ENCODE data around the gene SERPINB2. TPM values are rescaled to one million over a fixed set of nuclear protein-coding genes. Genes with fewer than 3 reads are reported as not detected.

SERPINB2 gene
- total and polyA plus RNA-seq, 5 experiments from 2014 or later: 0.09 to 1.9 (median 1.5) TPM; not detected in 2

Other genes with a start within 250 kb of the SERPINB2 start
- gene SERPINB4, start 243.4 kb upstream of the SERPINB2 start, total RNA-seq: not detected
- gene SERPINB4, start 243.4 kb upstream of the SERPINB2 start, polyA plus RNA-seq: not detected
- not detected for gene SERPINB3, start 225.8 kb upstream of the SERPINB2 start, total RNA-seq
- not detected for gene SERPINB3, start 225.8 kb upstream of the SERPINB2 start, polyA plus RNA-seq
- gene SERPINB11, start 184.7 kb upstream of the SERPINB2 start, total RNA-seq: not detected
- gene SERPINB11, start 184.7 kb upstream of the SERPINB2 start, polyA plus RNA-seq: not detected
- not detected for gene SERPINB7, start 112.3 kb upstream of the SERPINB2 start, total RNA-seq
- not detected for gene SERPINB7, start 112.3 kb upstream of the SERPINB2 start, polyA plus RNA-seq
- not detected for gene SERPINB10, start 20.3 kb downstream of the SERPINB2 start, total RNA-seq
- gene SERPINB10, start 20.3 kb downstream of the SERPINB2 start, polyA plus RNA-seq: not detected
- not detected for gene HMSD, start 61.6 kb downstream of the SERPINB2 start, total RNA-seq
- not detected for gene HMSD, start 61.6 kb downstream of the SERPINB2 start, polyA plus RNA-seq
- 10 to 100 TPM; 15.9 to 20.1 TPM for gene SERPINB8, start 82.4 kb downstream of the SERPINB2 start, total RNA-seq
- 10 to 100 TPM; 11.2 to 14.3 (median 11.6) TPM for gene SERPINB8, start 82.4 kb downstream of the SERPINB2 start, polyA plus RNA-seq